C4-2B (cell line): ENCODE data around the gene TMEM87B.

ENCODE experiments used
- CTCF ChIP-seq: fragments of 450-650 bp; conservative IDR thresholded peaks from 2 replicates; pipeline ENCODE4 v1.5.1; 2017; ENCODE audit warnings: mild to moderate bottlenecking
- ZFX ChIP-seq: fragments of 450-650 bp; IDR thresholded peaks from 2 replicates; pipeline ENCODE4 v1.6.1; 2017

GRCh38 chr2:112077814-112078213, 22.7 kb downstream of the TMEM87B start:
- no peak for TF ChIP-seq CTCF
- no peak for TF ChIP-seq ZFX
